Stimulated activated CD8-positive, alpha-beta memory T cell treated with anti-CD3 and anti-CD28 coated beads, Interleukin-2, amount 100 ng/mL, for 48 hours (primary cell): ENCODE measurements around the gene HIP1.
"Not testable (repeated sequence)": the region's sequence is repeated elsewhere in the genome, so short reads cannot be mapped to it uniquely, and the experiment has no call there.

Experiments
- DNase-seq, 2 donors: peaks; one replicate each; pipeline ENCODE4 v3.0.0-alpha.2; 2020; ENCODE audit warnings: low read depth in 2 of 2

The HIP1 gene

DNA sequence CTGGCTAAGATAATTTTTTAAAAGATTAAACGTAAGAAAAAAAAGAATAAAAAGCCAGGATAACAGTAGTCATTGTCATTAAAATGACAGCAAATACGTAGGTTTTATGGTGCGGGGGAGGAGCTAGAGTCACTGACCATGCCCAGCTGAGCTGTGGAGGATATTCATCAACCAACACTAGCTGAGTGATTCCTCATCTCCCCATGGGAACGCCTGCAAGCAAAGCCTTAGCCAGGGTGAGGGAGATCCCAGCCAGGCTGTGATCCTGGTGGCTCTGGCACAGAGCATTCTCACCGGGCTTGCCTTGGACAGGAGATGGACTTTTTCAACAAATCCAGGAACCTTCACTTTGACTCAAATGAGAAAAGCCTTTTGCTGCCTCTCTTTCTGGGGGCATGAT lies 94.2 kb downstream of the HIP1 start:
- DNase-seq: no peak

DNA sequence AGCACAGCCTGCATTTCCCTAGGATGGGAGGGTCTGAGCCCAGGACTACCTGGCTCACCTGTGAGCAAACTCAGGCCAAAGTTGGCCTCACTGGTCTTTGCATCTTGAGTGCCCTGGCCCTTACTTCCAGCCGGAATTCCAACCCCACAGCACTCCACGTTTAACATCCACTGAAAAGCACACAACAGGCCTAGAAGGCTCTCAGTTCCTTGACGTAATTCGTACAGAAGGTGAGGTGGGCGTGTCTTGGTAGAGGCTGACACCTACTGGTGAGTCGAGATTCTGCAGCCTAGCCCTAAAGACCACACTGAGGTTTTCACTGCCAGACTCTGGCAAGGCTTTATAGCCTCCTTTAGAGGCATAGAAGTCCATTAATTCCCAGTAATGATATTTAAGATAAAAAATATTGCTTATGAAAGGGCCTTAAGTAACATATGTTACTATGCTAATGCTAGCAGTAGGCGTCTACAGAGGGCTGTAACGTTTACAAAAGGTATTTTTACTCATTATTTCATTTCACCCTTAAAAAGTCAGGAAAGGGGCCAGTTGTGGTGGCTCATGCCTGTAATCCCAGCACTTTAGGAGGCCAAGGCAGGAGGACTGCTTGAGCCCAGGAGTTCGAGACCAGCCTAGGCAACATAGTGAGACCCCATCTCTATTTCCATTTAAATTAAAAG lies 95.8 kb downstream of the HIP1 start:
- DNase-seq: peak; percentile 25 to 56

DNA sequence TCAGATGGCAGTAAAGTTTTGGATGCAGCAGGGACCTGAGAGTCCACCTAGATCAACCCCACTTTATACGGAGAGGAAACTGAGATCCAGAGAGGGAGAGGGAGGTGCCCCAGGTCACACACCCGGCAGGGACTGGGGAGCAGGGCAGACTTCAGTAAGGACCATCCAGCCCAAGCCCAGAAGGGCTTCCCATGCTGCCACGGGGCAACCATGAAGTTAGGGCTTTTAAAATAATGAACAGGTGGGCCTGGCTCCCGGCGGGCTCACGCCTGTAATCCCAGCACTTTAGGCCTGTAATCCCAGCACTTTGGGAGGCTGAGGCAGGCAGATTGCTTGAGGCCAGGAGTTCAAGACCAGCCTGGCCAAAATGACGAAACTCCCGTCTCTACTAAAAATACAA lies 98.5 kb downstream of the HIP1 start:
- no peak for DNase-seq

DNA sequence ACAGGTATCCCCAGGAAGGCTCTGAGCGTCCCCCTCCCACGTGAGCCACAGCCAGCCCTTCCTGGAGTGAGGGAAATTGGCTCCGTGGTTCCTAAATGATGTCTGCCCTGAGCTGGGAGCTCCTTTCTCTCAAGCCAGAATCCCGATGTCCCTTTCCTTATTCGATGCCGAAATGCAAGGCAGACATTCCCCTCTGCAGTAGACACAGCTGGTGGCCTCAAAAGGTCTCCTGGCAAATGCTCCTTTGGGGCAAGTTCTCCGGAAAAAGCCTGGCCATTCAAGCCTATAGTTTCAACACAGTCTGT lies 98.9 kb downstream of the HIP1 start:
- no peak for DNase-seq

DNA sequence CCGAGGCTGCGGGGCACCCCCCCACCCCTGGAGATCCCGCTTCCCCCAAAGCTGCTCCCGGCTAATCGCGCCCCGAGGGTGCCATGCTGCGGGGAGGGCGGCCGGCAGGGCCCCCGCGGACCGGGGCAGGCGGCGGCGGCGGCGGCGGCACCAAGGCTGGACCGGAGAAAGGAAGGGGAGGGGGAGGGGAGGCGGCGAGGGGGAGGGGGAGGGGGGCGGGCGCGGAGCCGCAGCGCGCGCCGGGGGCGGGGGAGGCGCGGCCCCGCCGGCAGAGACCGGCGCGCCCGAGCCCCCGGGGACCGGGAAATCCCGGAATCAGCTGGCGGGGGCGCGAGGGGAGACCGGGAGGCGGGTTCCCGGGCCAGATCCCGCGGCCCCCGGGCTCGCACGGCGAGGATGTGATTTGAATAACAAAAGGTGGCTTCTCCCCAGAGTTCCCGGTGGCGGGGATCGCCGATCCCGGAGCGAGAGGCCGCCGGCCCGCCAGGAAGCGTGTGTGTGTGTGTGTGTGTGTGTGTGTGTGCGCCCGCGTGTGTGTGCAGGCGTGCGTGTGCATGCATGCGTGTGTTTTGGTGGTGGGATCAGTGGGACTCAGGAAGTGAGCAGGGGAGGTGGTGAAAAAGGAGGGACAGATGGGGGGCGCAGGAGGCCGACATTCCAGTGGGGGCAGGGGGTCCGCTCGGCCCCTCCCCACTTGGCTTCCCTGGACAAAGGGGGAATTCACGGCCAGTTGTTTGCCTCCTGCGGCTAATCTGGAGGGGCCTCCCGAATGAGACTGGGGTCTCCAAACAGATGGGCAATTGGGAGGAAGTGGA lies 99.5 kb downstream of the HIP1 start:
- DNase-seq: no peak

DNA sequence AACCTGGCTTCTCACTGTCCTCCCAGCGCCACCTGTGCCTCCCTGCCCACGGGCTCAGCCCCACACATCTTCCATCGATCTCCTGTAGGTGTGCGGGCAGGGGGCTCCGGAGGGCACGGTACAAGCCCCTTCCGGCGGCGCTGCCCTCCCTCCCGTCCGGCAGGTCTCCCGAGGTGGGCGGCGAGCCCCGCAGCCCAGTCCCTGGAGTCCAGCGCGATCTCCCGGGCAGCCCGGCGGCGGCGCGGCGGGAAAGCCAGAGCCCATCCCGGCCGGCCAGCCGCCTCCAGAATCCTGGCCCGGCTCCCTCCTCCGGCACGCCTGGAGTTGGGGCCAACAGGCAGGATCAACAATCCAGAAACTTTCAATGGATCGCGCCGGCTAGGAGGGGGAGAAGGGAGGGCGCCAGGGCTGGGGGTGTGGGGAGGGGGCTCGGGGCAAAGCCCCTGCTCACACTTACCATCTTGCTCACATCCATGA lies 100.1 kb downstream of the HIP1 start:
- DNase-seq: no peak

DNA sequence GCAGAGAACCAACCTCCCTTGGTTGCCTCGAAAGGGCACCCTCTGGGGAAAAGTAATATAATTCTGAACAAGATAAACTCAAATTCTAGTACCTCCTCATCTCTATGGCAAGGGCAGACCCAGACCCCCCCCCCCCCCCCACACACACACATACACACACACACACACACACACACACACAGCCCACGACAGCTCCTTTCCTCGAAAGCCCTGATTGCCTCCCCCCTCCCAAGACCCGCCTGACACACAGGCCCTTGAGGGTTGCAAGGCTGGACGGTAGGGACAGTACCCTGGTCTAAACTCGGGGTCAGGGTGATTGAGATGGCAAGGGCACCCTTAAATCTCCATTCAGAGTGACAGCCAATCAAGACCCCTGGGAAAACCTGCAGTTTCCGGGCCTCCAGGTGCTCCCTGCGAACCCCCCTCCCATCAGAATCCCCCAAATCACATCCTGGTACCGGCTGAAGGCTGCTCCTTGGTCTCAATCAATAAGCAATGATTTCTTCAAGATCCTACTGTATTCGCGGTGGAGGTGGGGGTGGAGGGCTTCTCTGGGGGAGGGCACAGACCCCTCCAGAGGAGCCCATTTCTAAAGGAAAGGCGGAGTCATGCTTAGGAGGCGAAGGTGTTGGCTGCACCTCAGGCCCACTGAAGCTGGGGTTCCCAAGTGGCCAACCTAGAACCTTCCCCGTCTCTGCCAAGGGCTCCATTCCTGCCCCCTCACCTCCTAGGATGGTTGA lies 100.7 kb downstream of the HIP1 start:
- DNase-seq: no peak

DNA sequence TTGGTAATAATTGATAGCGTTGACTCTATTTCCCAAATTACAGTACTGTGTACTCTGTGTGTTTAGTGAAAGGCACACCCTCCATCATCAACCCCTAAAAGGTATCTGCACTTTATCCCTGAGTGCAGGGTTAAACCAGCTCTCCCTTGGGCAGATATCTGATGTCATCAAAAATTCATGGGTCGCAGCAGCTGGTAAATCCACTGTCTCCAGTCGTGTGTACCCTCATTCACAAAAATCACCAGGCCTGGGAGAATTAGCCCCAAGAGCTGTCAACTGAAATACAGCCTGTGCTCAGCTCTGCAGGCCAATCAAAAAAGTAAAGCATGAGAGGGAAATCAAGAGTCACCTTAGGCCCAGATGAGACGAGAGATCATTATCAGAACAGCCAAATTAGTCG lies 103.7 kb downstream of the HIP1 start:
- DNase-seq: no peak

DNA sequence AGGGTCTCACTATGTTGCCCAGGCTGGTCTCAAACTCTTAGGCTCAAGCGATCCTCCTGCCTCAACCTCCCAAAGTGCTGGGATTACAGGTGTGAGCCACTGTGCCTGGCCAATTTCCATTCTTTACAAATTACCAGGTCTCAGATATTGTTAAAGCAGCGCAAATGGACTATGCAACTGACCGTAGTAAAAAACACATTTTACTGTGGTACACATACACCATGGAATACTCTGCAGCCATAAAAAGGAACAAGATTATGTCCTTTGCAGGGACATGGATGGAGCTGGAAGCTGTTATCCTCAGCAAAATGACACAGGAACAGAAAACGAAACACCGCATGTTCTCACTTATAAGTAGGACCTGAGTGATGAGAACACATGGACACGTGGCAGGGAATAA lies 106.2 kb downstream of the HIP1 start:
- not testable (repeated sequence) for DNase-seq

DNA sequence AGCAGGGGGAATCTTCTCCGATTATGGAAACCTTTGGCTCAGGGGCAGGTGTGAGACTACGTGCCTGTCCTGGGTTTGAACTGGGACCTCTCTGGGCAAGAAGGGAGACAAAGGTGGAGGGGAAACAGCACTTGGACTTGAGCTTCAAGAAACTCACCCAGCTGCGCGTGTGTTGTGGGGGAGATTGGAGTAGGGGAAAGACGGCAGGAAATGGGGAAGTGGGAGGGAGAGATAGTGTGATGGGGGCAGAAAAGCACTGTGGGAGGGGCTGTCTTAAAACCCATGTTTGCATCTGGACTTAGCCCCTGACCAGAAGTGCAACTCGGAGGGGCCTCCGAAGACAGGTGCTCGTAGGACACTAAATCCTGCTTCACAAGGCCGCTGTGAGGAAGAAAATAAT lies 107.0 kb downstream of the HIP1 start:
- DNase-seq: no peak

DNA sequence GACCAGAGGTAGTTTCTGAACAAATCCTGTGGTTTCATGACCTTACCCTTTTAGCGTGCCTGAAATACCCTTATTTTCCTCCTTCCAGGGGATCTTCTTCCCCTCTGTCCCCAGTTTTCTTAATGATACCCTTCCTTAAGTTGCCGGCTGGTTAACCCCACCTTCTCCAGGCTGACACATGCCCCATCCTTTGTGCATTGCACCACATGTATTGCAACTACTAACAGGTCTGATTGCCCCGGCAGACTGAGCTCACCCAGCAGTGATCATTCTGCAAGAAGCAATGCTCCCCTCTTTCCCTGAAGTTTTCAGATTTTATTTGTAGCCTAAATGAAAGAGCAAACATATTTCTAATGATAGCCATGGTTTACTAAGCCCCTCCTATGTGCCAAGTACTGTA lies 108.2 kb downstream of the HIP1 start:
- DNase-seq: no peak

DNA sequence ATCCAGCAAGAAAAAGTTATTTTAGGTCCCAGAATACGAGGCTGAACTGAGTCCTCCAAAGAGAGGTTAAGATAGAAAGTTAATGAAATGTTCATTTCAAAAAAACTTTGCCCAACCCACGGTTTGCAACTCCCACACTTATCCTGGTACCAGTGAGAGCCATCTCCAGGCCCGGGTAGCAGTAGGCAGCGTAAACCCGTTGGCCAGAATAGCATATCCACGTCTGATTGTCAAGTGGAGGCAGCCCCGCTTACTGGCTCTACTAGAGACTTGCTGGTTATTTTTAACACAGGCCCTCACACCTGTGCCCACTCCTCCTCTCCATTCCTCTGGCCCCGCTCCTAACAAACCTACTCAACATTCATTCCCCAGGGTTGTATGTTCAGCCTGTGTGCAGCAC lies 109.7 kb downstream of the HIP1 start:
- DNase-seq: no peak

DNA sequence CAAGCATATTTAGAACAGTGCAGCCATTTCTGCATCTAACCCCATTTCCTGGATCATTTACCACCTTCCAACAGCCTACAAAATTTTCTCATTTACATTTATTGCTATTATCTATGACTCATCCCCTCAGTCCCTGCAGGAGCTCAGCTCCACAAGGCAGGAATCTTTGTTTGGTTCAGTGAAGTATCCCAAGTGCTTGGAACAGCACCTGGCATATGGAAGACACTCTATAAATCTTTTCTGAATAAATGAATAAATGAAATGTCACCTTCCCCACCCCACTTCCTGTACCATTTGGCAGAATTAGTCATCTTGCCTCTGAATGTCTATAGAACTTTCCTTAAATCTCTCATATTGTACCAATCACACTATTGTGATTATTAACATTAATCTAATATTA lies 110.7 kb downstream of the HIP1 start:
- no peak for DNase-seq

DNA sequence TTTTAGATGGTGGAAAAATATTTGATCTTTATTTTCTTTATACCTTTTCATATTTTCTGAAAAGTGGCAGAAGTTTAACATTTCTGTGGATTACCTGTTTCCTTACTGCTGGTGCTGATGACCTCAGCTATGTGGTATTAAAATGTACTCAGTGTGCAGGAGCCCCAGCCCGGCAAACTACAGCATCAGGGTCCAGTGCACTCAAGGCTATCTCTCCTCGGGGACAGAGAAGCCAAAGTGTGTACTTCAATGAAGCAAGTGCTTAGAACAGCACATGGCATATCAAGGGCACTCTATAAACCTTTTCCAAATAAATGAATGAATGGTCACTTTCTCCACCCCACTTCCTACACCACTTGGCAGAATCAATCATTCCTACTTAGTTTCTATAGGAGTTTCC lies 111.8 kb downstream of the HIP1 start:
- DNase-seq: no peak

DNA sequence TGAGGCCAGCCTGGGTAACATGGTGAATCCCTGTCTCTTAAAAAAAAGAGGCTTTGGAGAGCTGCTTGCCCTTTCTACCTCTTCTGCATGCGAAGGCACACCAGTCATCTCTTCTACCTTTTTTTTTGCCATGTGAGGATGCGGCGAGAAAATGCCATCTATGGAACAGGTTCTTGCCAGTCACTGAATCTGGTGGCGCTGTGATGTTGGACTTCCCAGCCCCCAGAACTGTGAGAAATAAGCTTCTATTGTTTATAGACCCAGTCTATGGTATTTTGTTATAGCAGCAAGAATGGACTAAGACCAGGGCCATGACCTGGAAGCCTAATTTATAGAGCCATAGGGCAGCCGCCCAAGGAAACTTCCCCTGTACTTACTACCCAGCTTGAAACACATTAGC lies 112.9 kb downstream of the HIP1 start:
- DNase-seq: no peak

DNA sequence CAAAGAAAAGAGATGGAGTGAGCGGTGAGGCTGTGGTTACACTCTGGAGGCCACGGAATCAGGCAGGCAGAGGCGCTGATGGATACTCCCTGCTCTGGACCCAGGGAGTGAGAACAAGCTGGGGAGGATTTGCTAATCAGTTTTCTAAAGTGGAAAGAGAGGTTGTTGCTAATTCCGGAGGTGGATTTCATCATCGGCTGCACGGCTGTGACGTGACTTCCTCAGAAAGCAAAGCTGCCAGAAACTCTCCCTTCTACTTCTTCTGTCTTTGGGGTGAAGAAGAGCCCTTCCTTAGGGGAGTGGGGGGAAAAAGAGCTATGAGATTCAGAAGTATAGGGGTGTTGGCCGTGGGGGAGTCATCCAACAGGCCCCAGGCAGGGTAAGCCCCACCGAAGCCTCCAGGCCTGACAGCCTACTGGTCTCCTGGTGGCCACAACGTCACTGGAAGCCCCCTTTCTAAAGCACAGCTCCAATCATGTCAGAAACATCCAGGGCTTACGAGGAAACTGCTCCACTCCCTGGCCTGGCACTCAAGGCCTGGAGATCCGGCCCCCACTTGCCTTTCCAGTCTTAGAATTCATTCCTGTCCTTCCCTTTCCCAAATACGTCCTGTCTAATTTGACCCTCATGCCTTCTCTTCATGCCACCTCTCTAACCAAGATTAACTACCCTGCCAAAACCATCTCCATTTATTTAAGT lies 114.5 kb downstream of the HIP1 start:
- DNase-seq: no peak

DNA sequence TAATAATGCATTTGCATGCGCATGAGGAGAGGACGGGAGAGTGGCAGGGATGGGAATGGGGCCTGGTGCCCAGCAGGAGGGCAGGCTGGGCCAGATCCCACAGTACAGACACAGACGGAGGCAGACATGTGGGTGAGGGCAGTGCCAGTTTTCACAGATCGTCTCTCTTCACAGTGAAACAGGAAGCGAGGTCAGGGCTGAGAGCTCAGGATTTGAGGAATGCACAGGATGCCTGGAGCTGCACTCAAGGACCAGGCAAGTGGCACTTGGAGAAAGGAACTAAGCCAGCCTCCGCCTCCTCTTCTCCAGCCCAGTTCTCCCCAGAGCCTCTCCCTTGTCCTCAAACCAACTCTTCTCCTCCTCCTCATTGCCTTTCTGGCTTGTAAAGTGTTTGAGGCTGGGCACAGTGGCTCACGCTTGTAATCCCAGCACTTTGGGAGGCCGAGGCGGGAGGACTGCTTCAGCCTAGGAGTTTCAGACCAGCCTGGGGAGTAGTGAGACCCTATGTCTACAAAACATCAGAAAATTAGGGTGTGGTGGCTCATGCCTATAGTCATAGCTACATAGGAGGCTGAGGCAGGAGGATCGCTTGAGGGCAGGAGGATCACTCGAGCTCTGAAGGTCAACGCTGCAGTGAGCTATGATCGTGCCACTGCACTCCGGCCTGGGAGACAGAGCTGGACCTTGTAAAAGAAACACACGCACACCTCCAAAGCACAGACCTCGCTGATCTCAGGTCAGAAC lies 115.2 kb downstream of the HIP1 start:
- DNase-seq: no peak

DNA sequence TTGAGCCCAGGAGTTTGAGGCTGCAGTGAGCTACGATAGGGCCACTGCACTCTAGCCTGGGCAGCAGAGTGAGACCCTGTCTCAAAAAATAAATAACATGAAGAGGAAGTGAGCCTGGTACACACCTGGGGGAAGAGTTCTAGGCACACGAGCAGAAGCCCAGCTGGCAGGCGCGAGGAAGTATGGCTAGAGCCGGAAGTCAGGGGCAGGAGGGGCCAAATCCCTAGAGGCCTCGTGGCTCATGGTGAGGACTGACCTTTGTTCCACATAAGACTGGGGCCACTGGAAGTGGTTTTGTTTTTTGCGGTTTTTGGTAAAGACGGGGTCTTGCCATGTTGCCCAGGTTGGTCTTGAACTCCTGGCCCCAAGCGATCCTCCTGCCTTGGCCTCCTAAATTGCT lies 117.6 kb downstream of the HIP1 start:
- no peak for DNase-seq

DNA sequence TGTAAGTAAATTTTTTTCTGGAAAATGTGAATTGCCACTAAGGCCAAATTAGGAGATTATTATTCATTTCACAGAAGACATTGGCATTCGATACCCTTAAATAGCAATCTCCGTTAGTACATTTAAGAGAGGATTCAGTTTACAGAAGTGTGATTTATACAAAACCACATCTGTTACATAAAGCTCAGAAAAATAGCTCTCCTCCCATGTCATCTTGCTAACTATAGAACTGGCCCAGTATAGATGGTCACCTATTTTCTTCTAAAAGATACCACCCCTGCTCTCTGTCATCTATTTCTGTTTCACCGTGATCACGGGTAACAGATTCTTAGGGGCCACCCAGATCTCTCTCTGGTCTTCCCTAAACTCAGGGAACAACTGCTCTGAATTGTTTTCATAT lies 119.1 kb downstream of the HIP1 start:
- no peak for DNase-seq

DNA sequence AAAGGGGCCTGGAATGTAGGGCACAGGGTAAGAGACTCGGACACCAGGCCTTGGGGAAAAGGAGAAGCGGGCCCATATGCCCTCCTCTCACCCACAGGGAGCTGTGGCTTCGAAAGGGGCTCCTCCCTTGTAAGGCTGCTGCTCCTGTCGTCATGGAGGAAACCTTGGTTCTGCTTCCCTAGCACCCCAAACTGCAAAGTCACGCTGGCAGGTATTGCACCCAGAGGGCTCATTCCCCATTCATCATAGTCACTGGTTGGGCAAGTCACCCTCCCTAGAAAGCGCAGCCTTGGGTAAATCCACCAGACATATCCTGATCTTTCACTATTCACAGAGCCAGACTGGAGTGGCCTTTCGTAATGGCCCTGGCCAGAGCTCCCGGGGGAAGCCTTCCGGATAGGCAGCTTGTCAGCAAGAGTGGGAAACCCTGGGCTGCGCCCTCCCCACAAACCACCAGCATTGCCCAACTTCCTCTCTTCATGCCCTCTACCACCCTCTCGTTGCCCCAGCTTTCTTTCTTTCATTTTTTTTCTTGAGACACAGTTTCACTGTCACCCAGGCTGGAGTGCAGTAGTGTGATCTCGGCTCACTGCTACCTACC lies 121.0 kb downstream of the HIP1 start:
- peak; percentile 21 to 47 for DNase-seq
